Caco-2 (cell line): ENCODE measurements around the gene ATOSB. TPM values are rescaled to one million over a fixed set of nuclear protein-coding genes. Genes with fewer than 3 reads are reported as not detected.

Experiments used
- BruUV-seq: library from RNA; stranded (reverse); fragments of 400-500 nt; replicated peaks from 2 replicates; lab custom pipeline; 2021; lab: Mats Ljungman, UMichigan
- CTCF ChIA-PET: fragments of 300-600 bp; sonication (Branson Sonifier 250); formaldehyde crosslinking; loops from one replicate; lab custom pipeline; 2022; ENCODE audit warnings: antibody characterized with exemption; lab: Charles Lee
- POLR2A ChIA-PET: fragments of 300-600 bp; sonication (Branson Sonifier 250); formaldehyde crosslinking; loops from one replicate; lab custom pipeline; 2022; ENCODE audit warnings: antibody characterized with exemption; lab: Charles Lee
- DNase-seq, 2 experiments: peaks; one replicate each; pipeline versions ENCODE4 v3.0.0 to v3.0.0-alpha.2; 2020 to 2022
- H3K27me3 ChIP-seq: replicated peaks from 2 replicates; pipeline ENCODE4 v1.6.0; 2011; ENCODE audit warnings: low read length; ENCODE audit not compliant: control insufficient read depth, insufficient read depth
- H3K36me3 ChIP-seq: 2 replicates; pipeline ENCODE4 v1.5.1; 2011; ENCODE audit warnings: low read length; ENCODE audit not compliant: control insufficient read depth, insufficient read depth
- H3K4me1 ChIP-seq: fragments of 250-450 bp; sonication (Bioruptor Pico); 2 replicates; pipeline ENCODE4 v1.5.1; 2020; ENCODE audit warnings: mild to moderate bottlenecking
- H3K4me3 ChIP-seq: 2 replicates; pipeline ENCODE4 v1.5.1; 2011; ENCODE audit warnings: low read depth, mild to moderate bottlenecking, control low read depth, low read length
- H3K9me3 ChIP-seq: fragments of 250-450 bp; sonication (Bioruptor Pico); 2 replicates; pipeline ENCODE4 v1.5.1; 2020; ENCODE audit warnings: mild to moderate bottlenecking, moderate library complexity
- H3K27ac Mint-ChIP-seq: one replicate; pipeline ENCODE4 v1.8.0; 2022; ENCODE audit warnings: mixed read lengths; ENCODE audit not compliant: unreplicated experiment
- H3K27me3 Mint-ChIP-seq: one replicate; pipeline ENCODE4 v1.8.0; 2022; ENCODE audit warnings: mixed read lengths; ENCODE audit not compliant: insufficient read depth, unreplicated experiment
- H3K36me3 Mint-ChIP-seq: one replicate; pipeline ENCODE4 v1.8.0; 2022; ENCODE audit warnings: mild to moderate bottlenecking, mixed read lengths; ENCODE audit not compliant: insufficient read depth, unreplicated experiment
- H3K4me1 Mint-ChIP-seq: one replicate; pipeline ENCODE4 v1.8.0; 2022; ENCODE audit warnings: low read depth, mixed read lengths; ENCODE audit not compliant: unreplicated experiment
- H3K4me3 Mint-ChIP-seq: one replicate; pipeline ENCODE4 v1.8.0; 2022; ENCODE audit warnings: mild to moderate bottlenecking, moderate library complexity, mixed read lengths; ENCODE audit not compliant: unreplicated experiment
- H3K9me3 Mint-ChIP-seq: one replicate; pipeline ENCODE4 v1.8.0; 2022; ENCODE audit warnings: mixed read lengths; ENCODE audit not compliant: unreplicated experiment
- intact Hi-C: fragments of 100-400 bp; cut with micrococcal nuclease; formaldehyde crosslinking; loops from one replicate; pipeline ENCODE4 v1.10.0; 2022; ENCODE audit not compliant: unreplicated experiment
- total RNA-seq: library from RNA; stranded (reverse); gene quantifications from 2 replicates; pipeline ENCODE4 v1.2.3, GENCODE V29; 2022
- TF ChIP-seq, protein P1 (sequence below), 2 experiments: fragments of 200-600 bp in 1 of 2; IDR thresholded peaks; 1 replicate in 1 of 2; 2 replicates in 1 of 2; pipeline versions ENCODE4 v1.5.1 to v1.8.0; 2011 to 2022; ENCODE audit warnings: antibody characterized with exemption in 1 of 2, control low read depth in 1 of 2, inconsistent platforms in 1 of 2, low read depth in 1 of 2, low read length in 1 of 2, mild to moderate bottlenecking in 1 of 2, moderate library complexity in 1 of 2; ENCODE audit not compliant: insufficient read depth in 1 of 2, severe bottlenecking in 1 of 2, unreplicated experiment in 1 of 2

ATOSB gene
- total RNA-seq, 1 experiment from 2014 or later = 5.8 TPM

DNA sequence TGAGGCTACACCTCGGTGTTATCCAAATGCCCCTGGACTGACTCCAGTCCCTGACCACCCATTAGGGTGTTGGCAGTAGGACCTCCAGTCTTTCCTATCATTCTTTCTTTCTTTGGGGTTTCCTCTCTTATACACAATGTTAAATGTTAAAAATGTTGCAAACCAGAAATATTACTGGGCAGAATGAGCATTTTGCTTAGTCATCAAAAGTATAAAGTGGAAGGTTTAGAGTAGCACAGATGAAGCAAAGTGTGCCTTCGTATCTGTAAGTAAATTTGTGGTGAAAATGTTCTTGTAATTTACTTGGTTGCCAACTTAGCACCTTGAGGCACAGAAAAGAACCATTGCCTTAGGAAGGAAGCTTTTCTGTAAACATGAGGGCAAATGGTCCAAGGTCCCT is 24.4 kb upstream of the ATOSB start:
- TF ChIP-seq, protein P1, sequence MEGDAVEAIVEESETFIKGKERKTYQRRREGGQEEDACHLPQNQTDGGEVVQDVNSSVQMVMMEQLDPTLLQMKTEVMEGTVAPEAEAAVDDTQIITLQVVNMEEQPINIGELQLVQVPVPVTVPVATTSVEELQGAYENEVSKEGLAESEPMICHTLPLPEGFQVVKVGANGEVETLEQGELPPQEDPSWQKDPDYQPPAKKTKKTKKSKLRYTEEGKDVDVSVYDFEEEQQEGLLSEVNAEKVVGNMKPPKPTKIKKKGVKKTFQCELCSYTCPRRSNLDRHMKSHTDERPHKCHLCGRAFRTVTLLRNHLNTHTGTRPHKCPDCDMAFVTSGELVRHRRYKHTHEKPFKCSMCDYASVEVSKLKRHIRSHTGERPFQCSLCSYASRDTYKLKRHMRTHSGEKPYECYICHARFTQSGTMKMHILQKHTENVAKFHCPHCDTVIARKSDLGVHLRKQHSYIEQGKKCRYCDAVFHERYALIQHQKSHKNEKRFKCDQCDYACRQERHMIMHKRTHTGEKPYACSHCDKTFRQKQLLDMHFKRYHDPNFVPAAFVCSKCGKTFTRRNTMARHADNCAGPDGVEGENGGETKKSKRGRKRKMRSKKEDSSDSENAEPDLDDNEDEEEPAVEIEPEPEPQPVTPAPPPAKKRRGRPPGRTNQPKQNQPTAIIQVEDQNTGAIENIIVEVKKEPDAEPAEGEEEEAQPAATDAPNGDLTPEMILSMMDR (IDR thresholded peaks at IDR 0.05; ENCODE audit: insufficient read depth in 1 of 2, low read depth in 1 of 2, low read length in 1 of 2, severe bottlenecking in 1 of 2, unreplicated experiment in 1 of 2) = no peak
- Mint-ChIP-seq H3K4me3 (no peak overlapping the region), H3K4me1 (no peaks in the 10 kb centered on the region), H3K9me3 (no peaks in the 10 kb centered on the region), H3K27me3 (no peaks in the 10 kb centered on the region), H3K27ac (no peak overlapping the region), H3K36me3 (no peaks in the 10 kb centered on the region)
- Histone ChIP-seq H3K4me1 (no peaks in the 10 kb centered on the region), H3K4me3 (no peak overlapping the region), H3K9me3 (peaks cover 19% of the 10 kb centered on the region), H3K27me3 (no peaks in the 10 kb centered on the region), H3K36me3 (no peaks in the 10 kb centered on the region)
- POLR2A ChIA-PET = no interaction called here
- BruUV-seq = no TSS peak
- CTCF ChIA-PET = no interaction called here
- intact Hi-C loops = no loop called here
- DNase-seq = no peak

DNA sequence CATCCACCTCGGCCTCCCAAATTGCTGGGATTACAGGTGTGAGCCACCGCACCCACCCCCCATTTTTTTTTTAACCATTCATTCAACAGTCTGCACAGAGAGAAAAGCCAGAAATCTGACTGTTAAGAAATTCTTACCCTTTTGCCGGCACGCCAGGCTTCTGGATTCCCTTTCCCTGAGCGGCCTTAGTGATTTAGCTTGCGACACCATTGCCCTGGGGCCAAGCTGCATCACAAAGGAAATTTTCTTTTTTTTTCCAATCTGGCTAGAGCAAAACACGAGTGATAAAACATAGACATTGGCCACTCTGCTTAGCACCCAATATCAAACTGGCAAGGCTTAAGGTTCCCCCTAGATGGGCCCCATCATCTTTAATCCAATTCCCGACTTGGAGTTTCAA is 21.2 kb upstream of the ATOSB start:
- H3K9me3 Mint-ChIP-seq = no peaks in the 10 kb centered on the region
- intact Hi-C loops = no loop called here
- no peaks in the 10 kb centered on the region for H3K27me3 Mint-ChIP-seq
- Histone ChIP-seq H3K27me3 (no peaks in the 10 kb centered on the region), H3K4me1 (no peaks in the 10 kb centered on the region), H3K4me3 (no peak overlapping the region), H3K9me3 (peaks cover 8% of the 10 kb centered on the region; the same call in 1 of the 2 replicates), H3K36me3 (no peaks in the 10 kb centered on the region)
- TF ChIP-seq, protein P1 (IDR thresholded peaks at IDR 0.05; ENCODE audit: insufficient read depth in 1 of 2, low read depth in 1 of 2, low read length in 1 of 2, severe bottlenecking in 1 of 2, unreplicated experiment in 1 of 2) = no peak
- DNase-seq = no peak
- no TSS peak for BruUV-seq
- CTCF ChIA-PET = interaction anchor here (0.6 kb wide), 1 partner anchor 353 kb away, joined by 3 read pairs; the partner anchor contains the start of gene RUSC2
- no peak overlapping the region for H3K27ac Mint-ChIP-seq
- no peak overlapping the region for H3K4me3 Mint-ChIP-seq
- POLR2A ChIA-PET = no interaction called here
- H3K36me3 Mint-ChIP-seq = no peaks in the 10 kb centered on the region
- H3K4me1 Mint-ChIP-seq = no peaks in the 10 kb centered on the region

DNA sequence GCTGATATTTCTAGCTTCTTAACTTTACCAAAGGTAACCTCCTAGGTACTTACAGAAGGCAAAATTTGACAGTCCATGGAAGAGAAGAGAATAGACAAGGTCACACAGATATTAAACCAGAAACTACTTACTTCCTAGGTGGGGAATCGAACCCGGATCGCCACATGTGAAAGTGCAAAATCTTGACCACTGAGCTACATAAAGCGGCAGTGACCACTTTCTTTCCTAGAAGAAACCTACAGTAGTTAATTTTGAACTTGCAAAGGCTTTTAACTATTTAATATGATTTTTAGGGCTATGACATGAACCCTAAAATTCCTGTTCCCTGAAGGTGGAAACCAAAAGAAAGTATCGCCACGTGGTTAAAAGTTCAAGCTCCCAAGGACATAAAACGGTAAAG is 20.3 kb upstream of the ATOSB start:
- H3K36me3 ChIP-seq = no peaks in the 10 kb centered on the region
- no peaks in the 10 kb centered on the region for H3K9me3 ChIP-seq
- BruUV-seq = no TSS peak
- TF ChIP-seq, protein P1 (IDR thresholded peaks at IDR 0.05; ENCODE audit: insufficient read depth in 1 of 2, low read depth in 1 of 2, low read length in 1 of 2, severe bottlenecking in 1 of 2, unreplicated experiment in 1 of 2) = no peak
- no peak for DNase-seq
- Mint-ChIP-seq H3K9me3 (no peaks in the 10 kb centered on the region), H3K27me3 (no peaks in the 10 kb centered on the region), H3K36me3 (no peaks in the 10 kb centered on the region), H3K27ac (no peak overlapping the region), H3K4me1 (no peaks in the 10 kb centered on the region), H3K4me3 (no peak overlapping the region)
- ChIA-PET POLR2A (no interaction called here), CTCF (no interaction called here)
- no peak overlapping the region for H3K4me3 ChIP-seq
- no peaks in the 10 kb centered on the region for H3K4me1 ChIP-seq
- H3K27me3 ChIP-seq = no peaks in the 10 kb centered on the region
- intact Hi-C loops = no loop called here
